ENCODE data around the gene TIGD6. TPM values are rescaled to one million over a fixed set of nuclear protein-coding genes. Genes with fewer than 3 reads are reported as not detected.

TIGD6 gene
- 1 to 10 TPM; 4.1 to 5.8 TPM for total RNA-seq
- polyA plus RNA-seq (ENCODE audit: insufficient read length in 6 of 6): 1 to 10 TPM; 3.7 to 5.1 (median 4.4) TPM
- long read RNA-seq, donor 1, full-length matches to known transcripts: 3 of 3 reads
- long read RNA-seq, donor 1, partial matches to known transcripts: 0 of 3 reads
- long read RNA-seq, donor 1, other reads (novel, unspliced or antisense): 0 of 3 reads
- long read RNA-seq, donor 2, full-length matches to known transcripts: 4 of 9 reads
- long read RNA-seq, donor 2, partial matches to known transcripts: 5 of 9 reads
- long read RNA-seq, donor 2, other reads (novel, unspliced or antisense): 0 of 9 reads
- long read RNA-seq, donor 3, partial matches to known transcripts: 28 of 28 reads
- long read RNA-seq, donor 3, other reads (novel, unspliced or antisense): 0 of 28 reads
- long read RNA-seq, donor 4, full-length matches to known transcripts: 5 of 7 reads
- long read RNA-seq, donor 4, partial matches to known transcripts: 0 of 7 reads
- long read RNA-seq, donor 4, other reads (novel, unspliced or antisense): 2 of 7 reads
- long read RNA-seq, donor 5, full-length matches to known transcripts: 3 of 10 reads
- long read RNA-seq, donor 5, partial matches to known transcripts: 7 of 10 reads
- long read RNA-seq, donor 5, other reads (novel, unspliced or antisense): 0 of 10 reads
- long read RNA-seq, donor 6, full-length matches to known transcripts: 2 of 2 reads
- long read RNA-seq, donor 6, partial matches to known transcripts: 0 of 2 reads
- long read RNA-seq, donor 6, other reads (novel, unspliced or antisense): 0 of 2 reads
- long read RNA-seq, donor 7, partial matches to known transcripts: 0 of 1 reads
- long read RNA-seq, donor 7, other reads (novel, unspliced or antisense): 0 of 1 reads
- long read RNA-seq, donor 8, full-length matches to known transcripts: 2 of 2 reads
- long read RNA-seq, donor 8, partial matches to known transcripts: 0 of 2 reads
- long read RNA-seq, donor 8, other reads (novel, unspliced or antisense): 0 of 2 reads
- long read RNA-seq, donor 9: 0 reads
- long read RNA-seq, donor 10, full-length matches to known transcripts: 3 of 5 reads
- long read RNA-seq, donor 10, partial matches to known transcripts: 1 of 5 reads
- long read RNA-seq, donor 10, other reads (novel, unspliced or antisense): 1 of 5 reads
- long read RNA-seq, donor 11, full-length matches to known transcripts: 4 of 4 reads
- long read RNA-seq, donor 11, partial matches to known transcripts: 0 of 4 reads
- long read RNA-seq, donor 11, other reads (novel, unspliced or antisense): 0 of 4 reads
- long read RNA-seq, donor 12: 0 reads

GRCh38 chr5:150000256-150000989 lies at the start of gene TIGD6, which contains the start of gene HMGXB3:
Gene TIGD6 (minus strand): TSS chr5:150000654. CDS start chr5:149996348, 4,306 bp downstream.
Gene HMGXB3 (plus strand): TSS chr5:150000739. CDS start chr5:150004853, 4,114 bp downstream.
- Histone ChIP-seq H3K9me3 (no peaks in the 10 kb centered on the region), H3K36me3 (peaks cover 0 to 28% of the 10 kb centered on the region in 2 donors), H3K27me3 (no peaks in the 10 kb centered on the region), H3K4me3 (peak within 1 kb of the TSS; percentile 90 to 94), H3K4me1 (peaks cover 13 to 39% of the 10 kb centered on the region in 2 donors), H3K27ac (peak within 1 kb of the TSS; percentile 92 to 96)
- no peak for TF ChIP-seq CTCF (IDR thresholded peaks at IDR 0.05)
- DNase-seq (peak; percentile 91 to 97 (median 94)), ATAC-seq (peak; percentile 92)
- intact Hi-C loops (cut with DNase I): no loop called here

- TF ChIP-seq CTCF (IDR thresholded peaks at IDR 0.05): no peak
- peaks cover 0 to 100% of the 10 kb centered on the region in 2 donors for H3K36me3 ChIP-seq
- no peaks in the 10 kb centered on the region for H3K9me3 ChIP-seq
These were observed 45.6 kb upstream of the TIGD6 start for GRCh38 chr5:150046031-150046430.

GRCh38 chr5:150045549-150045948 lies 45.1 kb upstream of the TIGD6 start:
- H3K4me3 ChIP-seq: no peak overlapping the region
- H3K36me3 ChIP-seq: peaks cover 0 to 100% of the 10 kb centered on the region in 2 donors
- H3K4me1 ChIP-seq: peaks cover 15% of the 10 kb centered on the region in 2 donors
- no peak for TF ChIP-seq CTCF (IDR thresholded peaks at IDR 0.05)
- H3K27ac ChIP-seq: no peak overlapping the region
- no peaks in the 10 kb centered on the region for H3K9me3 ChIP-seq
- ATAC-seq: no peak
- DNase-seq: no peak
- no peaks in the 10 kb centered on the region for H3K27me3 ChIP-seq
- intact Hi-C loops (cut with DNase I): no loop called here

More at GRCh38 chr5:150046031-150046430, 45.6 kb upstream of the TIGD6 start:
- DNase-seq (no peak), ATAC-seq (no peak)
- Histone ChIP-seq H3K27me3 (no peaks in the 10 kb centered on the region), H3K4me3 (no peak overlapping the region), H3K4me1 (peaks cover 15% of the 10 kb centered on the region in 2 donors), H3K27ac (no peak overlapping the region)
- intact Hi-C loops (cut with DNase I): no loop called here

GRCh38 chr5:150044712-150045111 lies 44.3 kb upstream of the TIGD6 start:
- no peaks in the 10 kb centered on the region for H3K9me3 ChIP-seq
- H3K27ac ChIP-seq: no peak overlapping the region
- TF ChIP-seq CTCF (IDR thresholded peaks at IDR 0.05): no peak
- no peak overlapping the region for H3K4me3 ChIP-seq
- peaks cover 15% of the 10 kb centered on the region in 2 donors for H3K4me1 ChIP-seq
- ATAC-seq (no peak), DNase-seq (no peak)
- intact Hi-C loops (cut with DNase I): no loop called here
- no peaks in the 10 kb centered on the region for H3K27me3 ChIP-seq
- peaks cover 0 to 100% of the 10 kb centered on the region in 2 donors for H3K36me3 ChIP-seq
